GM21526 (cell line): ENCODE measurements around the gene MRPS31.

ENCODE experiments used
- ATAC-seq: cut with Tn5 transposase; IDR thresholded peaks from one replicate; pipeline ENCODE4 v1.9.1; 2021; ENCODE audit warnings: moderate library complexity; ENCODE audit not compliant: unreplicated experiment, low FRiP score

The MRPS31 gene

GRCh38 chr13:40679480-40679985 is 91.5 kb downstream of the MRPS31 start:
- no peak for ATAC-seq
